CD4-positive, alpha-beta T cell treated with Interleukin-6 for 4 hours (primary cell): Measurements from ENCODE around the gene PLS1.

Source experiments
- DNase-seq: peaks from one replicate; pipeline ENCODE4 v3.0.0-alpha.2; 2020; ENCODE audit warnings: mixed read lengths

Gene PLS1

DNA sequence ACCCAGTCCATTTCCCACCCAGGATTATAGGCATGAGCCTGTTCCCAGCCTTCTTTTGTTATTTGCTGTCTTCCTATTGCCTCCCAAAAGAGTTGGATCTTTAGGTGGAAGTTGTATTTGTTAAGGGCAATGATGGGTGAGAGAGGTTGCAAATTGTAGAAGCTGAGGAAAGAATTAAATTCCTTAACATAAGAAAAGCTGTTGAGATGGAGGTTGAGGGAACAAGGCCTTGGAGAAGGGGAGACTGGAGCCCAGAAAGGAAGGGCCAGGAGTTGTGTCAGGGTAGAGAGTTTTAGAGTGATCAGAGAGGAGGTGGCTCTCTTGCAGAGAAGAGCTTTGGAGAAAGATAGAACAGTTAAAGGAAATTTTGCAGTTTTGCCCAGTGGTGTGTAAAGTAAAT is 46.8 kb downstream of the PLS1 start:
- DNase-seq, result no peak

DNA sequence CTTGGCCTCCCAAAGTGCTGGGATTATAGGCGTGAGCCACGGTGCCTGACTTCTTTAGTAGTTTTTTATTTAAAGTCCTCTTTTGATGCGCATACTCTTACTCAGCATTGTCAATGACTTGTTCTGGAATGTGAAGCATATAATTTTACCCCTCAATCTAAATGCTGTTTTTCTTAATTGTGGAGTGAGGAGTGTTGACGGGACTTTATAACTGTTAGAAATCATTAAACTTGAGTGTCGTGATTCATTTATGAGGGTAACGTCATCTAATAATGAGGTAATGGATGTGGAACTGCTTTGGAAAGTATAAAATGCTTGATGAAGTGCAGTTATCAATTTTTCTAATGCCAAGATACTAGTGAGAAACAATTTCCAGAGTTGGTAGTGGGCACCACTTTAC is 48.3 kb downstream of the PLS1 start:
- DNase-seq, result no peak

DNA sequence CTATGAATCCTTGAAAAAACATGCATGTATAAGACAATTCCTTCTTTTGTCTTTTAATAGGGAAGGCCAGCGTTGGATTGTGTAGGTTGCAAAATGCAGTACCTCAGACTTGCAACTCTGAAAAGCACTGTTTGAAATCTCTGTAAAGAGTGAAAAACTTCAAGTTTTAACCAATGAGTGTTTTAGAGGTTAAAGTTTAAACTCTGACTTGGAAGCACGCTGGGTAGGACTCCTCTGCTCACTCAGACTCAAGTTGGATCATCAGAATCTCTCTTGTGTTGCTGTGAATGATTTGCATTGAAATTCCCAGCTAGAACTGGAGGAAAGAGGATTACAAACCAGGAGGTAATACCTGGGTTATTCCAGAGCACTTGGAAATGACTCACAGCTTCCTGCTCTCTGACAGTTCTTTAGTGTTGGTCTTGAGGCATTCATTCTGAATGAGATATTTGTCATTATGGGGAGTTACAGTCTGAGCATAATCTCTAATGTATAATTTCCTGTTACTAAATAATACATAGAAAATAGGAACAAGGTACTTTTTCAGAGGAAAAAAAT is 49.1 kb downstream of the PLS1 start:
- DNase-seq, result no peak

DNA sequence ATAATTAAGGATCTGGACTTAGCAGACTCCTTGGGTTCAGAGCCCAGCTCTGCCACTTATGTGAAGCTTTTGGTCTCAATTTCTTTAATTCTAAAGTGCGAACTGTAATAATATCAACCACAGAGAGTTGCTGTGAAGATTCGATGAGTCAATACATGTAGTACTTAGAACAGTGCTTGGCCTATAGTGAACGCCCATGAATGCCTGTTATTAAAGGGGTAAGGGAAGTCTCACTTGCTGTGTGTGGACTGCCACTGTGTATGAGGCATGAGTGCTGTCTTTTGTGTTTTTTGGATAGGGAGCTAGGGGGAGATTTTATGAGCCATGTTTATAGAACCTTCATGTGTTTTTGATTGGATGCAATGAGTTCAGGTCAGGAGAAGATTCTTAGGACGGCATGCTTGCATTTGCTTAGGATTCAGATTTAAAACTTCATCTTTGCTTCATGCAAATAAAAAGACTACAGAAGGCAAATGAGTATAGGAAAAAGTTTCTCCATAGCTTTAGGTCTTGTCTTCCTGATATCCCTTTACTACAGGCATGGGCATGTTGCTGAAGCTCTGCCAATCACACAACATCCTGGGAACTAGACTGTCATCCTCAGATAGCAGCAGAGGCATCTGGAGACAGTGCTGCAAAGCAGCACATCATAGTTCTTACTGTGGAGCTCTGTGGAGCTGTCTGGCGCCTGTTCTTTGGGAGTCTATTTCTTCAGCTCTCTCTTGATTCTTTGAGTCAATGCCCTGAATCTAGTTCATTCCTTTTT is 50.0 kb downstream of the PLS1 start:
- no peak for DNase-seq

DNA sequence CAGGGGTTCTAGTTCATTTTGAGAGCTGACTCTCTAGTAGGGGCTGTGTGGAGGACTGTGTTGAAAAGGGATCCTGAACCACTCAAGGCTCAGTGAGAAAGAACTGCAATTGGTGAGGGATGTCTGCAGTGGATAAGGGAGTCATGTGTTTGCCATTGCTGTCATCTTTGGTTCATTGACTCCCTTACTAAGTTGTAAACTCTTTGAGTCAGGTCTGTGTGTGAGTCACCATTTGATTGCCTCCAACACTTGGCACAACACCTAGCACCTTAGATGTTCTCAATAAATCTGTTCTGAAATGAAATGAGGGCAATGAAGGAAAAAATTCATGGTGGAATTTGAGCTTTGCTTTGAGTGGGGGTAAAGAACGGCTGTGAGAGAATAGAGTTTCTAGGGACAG is 51.7 kb downstream of the PLS1 start:
- DNase-seq, result no peak

DNA sequence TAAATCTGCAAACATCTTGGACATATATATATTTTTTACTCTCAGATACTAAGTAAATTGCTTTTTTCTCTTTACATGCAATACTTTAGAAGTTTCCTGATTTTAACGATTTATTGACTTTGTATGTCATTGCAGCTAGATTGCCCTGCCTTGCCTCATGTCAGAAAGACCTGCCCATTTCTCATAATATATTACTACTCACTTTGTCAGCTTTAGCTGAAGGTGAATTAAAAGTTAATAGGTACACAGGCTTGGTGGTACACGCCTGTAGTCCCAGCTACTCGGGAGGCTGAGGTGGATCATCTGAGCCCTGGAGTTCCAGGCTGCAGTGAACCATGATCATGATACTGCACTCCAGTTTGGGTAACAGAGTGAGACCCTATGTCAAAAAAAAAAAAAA is 52.8 kb downstream of the PLS1 start:
- no peak for DNase-seq

DNA sequence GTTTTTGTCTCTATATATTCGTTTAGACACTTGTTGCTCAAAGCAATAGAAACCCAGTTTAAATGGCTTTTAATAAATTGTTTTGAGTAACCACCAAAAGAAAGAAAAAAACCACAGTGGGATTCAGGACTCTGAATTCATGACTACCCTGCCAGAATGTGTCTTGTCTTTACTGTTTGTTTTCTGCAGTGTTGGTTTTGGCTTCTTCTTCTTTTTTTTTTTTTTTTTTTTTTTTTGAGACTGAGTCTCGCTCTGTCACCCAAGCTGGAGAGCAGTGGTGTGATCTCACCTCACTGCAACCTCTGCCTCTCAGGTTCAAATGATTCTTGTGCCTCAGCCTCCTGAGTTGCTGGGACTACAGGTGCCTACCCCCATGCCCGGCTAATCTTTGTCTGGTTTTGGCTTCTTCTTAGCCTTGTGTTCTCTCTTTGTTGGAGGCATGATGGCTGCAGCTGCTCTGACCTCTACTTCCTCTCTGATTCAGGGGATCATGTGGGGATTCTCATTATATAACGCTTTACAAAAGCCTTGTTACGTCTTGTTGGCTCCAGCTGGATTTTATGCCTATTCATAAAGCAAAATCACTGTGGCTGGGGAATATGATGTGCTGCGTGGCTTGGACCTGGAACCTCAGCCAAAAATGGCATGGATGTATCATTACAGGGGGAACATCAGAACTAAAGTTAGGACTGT is 54.0 kb downstream of the PLS1 start:
- DNase-seq, result no peak

DNA sequence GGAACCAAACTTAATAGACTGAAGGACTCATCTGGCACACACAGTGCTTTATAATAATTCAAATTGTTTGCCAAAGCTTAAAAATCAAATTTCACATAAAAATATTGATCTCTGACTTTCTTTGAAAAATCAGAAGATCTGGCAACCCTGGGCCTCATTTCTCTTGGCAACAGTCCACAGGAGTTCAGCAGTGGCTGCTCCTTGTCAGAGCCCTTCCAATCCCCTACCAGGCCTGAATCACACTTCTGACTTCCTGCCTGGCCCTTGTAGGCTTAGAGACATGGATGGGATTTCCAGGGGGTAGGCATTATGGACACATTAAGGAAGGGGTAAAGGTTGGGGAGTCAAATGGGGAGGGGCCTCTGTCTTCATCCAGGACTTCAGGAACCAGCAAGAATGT is 55.5 kb downstream of the PLS1 start:
- DNase-seq, result no peak

DNA sequence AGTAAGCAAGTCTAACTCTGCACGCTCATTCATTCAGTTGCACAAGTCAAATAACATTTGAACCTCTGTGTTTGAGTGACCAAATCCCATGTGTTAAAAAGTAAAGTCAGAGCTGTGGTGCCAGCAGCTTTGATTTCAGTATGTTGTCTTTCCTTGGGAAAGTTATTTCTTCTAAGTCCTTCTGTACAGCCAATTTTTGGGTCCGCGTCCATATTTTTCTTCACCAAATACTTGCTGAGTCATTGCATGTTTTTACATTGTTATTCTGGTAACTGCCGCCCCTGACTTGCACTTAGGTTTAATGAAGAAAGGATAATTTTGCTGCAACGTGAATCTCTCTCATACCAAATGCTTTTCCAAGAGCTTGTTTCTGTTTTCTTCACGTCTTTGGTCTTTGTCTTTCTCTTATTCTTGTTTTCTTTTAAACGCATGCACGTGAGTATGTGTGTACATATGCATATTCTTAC is 56.7 kb downstream of the PLS1 start:
- no peak for DNase-seq

DNA sequence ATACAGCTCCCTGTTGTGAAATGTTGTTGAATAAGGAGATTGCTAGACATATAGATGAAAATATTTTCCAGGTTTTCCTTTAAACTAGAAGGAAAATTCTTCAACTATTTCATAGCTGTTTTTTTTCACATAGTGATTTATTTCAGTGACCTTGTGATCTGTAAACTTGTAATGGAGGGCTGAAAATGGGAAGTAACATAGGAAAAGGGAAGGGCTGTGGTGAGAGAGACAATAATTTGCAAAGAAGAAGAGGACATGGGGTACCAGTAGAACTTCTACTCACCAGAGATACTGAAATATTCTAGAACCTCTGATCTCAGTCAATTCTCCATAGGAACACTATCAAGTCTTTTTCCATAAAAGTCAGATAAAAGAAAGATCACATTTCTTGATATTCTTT is 60.4 kb downstream of the PLS1 start:
- no peak for DNase-seq

DNA sequence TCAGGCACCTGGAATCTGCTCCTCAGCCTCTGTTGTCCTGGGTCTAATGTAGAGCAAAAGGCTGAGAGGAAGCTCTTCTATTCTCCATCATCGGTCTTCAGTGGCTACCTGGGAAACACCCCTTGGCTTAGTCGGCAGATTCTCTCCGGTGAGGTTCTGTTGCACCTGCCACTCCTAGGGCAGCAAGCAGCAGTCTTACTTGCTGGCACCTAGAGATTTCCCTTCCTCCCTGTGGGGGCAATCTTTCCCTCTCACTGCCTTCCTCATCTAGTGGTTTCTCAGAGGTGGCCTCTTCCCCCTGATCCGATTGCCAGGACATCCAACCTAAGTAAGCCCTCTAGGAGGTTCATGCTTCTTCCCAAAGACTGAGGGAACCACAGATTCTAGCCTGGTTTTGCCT is 60.8 kb downstream of the PLS1 start:
- no peak for DNase-seq

DNA sequence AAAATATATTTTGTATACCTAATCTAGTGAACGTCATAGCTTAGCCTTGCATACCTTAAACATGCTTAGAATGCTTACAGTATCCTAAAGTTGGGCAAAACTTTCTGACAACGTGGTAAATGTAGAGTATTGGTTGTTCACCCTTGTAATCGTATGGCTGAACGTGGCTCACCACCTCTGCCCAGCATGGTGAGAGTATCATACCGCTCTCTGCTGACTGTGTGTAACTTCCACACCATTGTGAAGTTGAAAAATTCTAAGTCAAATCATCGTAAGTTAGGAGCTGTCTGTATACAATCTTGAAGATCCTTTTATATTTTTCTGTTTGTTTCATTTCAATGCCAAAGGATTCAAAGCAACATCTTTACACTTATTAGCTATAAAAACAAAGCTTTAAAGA is 64.2 kb downstream of the PLS1 start:
- DNase-seq, result no peak

DNA sequence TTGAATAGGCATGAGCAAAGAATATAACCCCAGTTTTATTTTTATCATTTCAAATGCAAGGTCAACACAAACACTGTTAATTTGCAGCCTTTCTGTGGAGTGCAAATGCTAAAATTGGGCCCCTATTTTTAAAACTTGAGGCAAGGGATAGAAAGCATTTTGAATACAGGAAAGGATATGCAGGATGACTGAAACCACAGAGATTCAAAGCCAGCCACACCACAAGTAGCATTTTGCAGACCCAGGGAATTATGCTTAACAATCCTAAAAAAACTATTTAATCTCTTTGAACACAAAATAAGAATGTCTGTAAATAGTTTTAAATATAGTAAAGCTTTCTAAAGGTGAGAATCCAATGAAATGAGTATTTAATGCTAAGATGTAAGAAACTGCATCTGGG is 64.7 kb downstream of the PLS1 start:
- DNase-seq, result no peak

DNA sequence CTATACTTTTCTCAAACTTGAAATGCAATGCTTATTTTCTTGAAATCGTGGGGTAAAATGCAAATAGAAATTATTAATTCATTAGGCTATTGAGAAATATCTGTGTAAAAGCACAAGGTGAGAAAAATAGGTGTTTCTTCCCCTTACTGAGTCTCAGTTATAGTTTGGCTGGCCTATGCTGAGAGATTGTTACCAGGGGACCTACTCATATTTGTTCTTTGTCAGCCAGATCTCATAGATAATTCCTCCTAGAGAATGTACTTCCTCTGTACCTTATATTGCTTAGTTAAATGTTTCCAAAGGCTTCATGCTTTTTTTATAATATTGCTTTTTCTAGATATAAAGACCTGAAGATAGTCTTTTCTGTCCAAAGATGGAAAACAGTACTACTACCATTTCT is 67.7 kb downstream of the PLS1 start:
- DNase-seq, result no peak

DNA sequence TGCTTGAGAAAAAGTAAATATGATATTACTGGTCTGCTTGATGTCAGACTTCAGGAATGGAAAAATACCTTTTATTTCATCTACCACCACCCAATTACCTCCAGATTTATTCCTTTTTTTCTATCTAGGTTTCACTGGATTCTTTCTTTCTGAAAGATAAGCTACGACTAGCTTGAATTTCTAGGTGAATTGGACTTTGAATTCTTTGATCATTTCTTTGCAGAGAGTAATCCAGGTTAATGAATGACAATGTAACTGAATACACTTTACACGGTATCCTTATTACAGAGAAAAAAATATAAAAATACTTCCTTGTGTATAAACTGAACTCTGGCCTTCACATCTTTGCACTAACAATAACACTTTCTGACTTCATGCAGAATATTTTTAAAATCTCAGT is 68.1 kb downstream of the PLS1 start:
- DNase-seq, result no peak

DNA sequence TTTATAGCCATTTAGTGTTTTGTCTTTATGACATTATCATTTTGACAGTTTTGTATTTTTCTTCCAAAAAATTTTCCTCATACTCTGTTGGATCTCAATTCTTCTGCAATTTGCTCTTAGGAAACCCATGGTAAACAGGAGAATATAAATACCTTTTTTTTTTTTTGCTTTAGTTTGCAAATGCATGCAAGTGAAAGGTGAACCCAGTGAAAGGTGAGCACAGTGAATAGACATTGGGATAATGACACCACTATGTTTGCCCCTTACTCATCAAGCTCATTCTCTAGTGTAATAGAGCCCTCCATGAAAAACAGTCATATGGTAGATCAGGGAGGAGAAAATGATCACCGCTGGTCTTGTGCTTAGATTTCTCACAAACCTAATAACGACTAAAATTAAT is 68.6 kb downstream of the PLS1 start:
- DNase-seq, result no peak

DNA sequence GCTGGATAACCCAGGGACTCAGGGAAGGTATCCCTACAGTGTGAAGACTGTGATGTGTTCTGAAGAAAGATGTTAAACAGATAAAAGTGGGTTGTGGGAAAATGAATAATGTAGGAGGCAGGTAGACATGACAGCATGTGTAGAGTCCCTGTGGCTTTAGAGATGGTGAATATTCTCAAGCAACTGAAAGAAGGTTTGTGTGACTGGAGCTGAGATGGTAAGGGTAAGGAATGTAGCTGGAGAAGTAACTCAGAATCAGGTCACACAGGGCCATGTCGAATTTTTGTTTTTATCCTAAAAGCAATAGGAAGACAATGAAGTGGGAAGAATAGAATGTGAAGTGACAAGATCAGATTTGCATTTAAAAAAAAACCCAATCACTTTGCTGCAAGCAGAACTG is 73.9 kb downstream of the PLS1 start:
- no peak for DNase-seq

DNA sequence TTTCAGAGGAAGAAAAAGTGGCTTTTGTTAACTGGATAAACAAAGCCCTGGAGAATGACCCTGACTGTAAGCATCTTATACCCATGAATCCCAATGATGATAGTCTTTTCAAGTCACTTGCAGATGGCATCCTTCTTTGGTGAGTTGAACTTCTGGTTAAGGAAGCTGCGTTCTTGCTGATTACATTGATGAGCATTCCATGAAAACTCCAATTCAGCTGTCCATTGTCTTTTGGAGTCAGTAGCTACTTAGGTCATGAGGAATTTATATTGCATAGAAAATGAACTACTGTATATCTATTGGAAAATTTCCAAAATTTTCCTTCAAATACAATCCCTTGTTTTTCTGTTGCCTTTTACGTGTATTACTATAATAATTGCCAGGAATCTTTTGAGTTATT is 80.0 kb downstream of the PLS1 start:
- DNase-seq, result no peak

DNA sequence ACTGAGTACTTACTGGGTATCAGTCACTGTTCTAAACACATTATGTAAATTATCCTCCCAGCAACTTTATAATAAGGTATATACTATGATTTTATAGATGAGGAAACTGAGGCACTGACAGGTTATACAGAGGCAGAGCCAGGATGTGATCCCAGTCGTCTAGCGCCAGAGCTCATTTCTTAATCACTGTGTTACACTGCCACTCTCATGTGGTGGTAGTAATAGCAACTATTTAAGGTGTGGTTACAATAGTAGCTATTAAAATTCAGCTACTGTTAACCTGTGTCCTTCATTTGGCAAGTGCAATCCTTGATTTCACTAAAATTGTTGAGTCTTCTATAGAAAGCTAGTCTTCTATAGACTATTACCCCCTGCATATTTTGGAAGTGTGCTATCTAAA is 84.5 kb downstream of the PLS1 start:
- DNase-seq, result no peak

DNA sequence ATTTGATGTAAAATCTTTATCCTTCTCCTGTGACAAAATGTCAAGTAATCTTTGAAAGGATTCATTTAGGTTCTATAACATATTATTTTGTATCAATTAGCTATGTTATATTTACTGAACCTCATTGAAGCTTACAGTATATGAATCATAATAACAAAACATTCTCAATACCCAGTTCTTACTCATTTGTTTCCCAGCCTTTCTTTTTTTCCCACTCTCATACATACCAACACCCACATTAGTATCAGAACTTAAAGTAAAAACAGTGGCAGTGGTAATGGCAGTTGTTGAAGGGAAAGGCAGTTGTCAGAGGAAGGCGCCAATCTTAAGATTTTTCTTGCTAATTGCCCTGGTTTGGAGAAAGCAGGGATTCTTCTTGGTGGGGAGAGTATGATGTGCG is 94.4 kb downstream of the PLS1 start:
- no peak for DNase-seq

DNA sequence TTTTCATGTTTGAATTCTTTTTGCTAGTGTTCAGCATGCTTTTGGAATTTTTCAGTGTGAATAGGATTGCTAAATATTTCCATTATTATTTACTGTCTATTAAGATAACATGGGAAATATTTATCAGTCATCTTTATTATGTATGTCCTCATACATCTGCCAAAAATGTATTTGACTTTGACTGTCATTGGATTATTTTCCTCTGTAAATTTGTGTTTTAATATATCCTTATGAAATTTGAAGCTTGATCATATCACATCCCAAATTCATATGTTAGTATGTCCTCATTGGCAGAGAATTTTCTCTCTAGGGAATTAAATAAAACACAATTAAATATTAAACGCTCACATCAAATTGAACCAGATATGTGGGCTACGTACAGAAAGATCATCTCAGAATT is 95.3 kb downstream of the PLS1 start:
- DNase-seq, result no peak

DNA sequence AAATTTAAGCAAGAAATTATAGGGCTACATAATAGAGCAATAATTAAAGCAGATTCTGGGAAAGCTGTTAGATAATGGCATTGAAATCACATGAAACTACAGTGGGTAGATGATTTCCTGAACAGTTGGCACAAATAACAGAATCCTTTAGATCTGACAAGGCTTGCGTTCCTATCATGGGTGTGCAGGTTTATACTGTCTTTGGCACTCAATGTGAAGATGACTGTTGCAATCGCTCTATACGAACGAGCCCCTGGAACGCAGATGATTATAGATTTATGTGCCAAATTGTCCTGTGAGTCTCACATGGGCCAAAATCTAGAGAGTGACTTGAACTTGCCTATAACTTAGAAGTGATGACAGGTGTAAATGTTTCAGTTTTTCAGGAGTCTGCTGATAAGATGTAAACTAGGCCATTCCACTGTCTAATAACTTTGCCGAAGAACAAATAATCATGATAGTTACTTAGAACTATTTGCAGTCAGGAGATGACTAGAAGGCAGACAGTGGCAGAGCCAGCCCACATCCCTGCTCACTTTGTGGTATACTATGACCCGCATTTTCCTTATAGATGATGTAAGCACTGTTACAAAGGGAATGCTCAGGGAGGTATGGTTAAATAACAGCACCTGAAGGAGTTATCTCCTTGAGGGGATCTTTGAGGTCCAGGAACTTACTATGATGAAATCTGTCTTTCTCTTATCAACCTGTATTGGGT is 97.1 kb downstream of the PLS1 start:
- no peak for DNase-seq

DNA sequence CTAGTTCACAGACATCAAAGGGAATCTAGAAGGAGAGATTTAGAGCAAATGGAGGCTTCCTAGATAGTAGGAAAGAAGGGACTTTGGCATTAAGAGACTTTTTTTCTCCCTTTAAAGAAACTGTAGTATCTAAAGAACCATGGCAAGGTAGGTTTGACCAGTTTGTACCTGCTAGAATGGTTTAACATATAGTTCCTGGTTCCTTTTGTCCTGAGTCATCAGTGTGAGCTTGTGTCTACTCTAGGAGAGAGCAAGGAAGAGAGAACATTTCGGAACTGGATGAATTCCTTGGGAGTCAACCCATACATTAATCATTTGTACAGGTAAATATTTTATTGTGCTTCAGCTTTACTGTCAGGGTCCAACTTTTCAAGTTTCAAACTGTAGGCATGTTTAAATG is 98.0 kb downstream of the PLS1 start:
- DNase-seq, result no peak

DNA sequence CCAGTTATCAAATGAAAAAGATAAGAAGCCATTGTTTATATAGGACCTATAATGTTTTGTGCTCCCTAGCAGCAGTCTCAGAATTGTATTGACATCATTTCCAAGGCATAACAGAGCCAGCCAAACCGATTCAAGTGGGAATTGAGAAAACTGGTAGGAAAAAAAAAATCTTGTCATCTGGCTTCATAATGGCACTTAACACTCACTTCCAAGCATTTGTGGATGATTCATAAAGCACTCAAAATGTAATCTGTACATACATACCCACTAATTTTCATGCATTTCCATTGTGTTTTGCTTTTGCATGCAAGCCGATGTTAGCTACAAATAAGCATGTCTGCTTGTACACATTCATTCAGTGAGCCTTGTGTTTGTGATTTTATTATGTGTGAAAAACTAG is 109.0 kb downstream of the PLS1 start:
- no peak for DNase-seq
